ENCODE data around the gene ESRRG.

- TF ChIP-seq, protein P1, sequence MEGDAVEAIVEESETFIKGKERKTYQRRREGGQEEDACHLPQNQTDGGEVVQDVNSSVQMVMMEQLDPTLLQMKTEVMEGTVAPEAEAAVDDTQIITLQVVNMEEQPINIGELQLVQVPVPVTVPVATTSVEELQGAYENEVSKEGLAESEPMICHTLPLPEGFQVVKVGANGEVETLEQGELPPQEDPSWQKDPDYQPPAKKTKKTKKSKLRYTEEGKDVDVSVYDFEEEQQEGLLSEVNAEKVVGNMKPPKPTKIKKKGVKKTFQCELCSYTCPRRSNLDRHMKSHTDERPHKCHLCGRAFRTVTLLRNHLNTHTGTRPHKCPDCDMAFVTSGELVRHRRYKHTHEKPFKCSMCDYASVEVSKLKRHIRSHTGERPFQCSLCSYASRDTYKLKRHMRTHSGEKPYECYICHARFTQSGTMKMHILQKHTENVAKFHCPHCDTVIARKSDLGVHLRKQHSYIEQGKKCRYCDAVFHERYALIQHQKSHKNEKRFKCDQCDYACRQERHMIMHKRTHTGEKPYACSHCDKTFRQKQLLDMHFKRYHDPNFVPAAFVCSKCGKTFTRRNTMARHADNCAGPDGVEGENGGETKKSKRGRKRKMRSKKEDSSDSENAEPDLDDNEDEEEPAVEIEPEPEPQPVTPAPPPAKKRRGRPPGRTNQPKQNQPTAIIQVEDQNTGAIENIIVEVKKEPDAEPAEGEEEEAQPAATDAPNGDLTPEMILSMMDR (IDR thresholded peaks at IDR 0.05), result no peak
- no peak for TF ChIP-seq POLR2A (IDR thresholded peaks at IDR 0.05)
Measured at GRCh38 chr1:216596281-216596862, 126.9 kb downstream of the ESRRG start.

Measured in thyroid gland (tissue), 4 donors.